MM.1S (cell line): ENCODE results near the gene ITPR1.

Source experiments
- EZH2phosphoT487 ChIP-seq: fragments of 300-600 bp; sonication (generic); IDR thresholded peaks from 2 replicates; pipeline ENCODE4 v1.6.1; 2018; ENCODE audit warnings: antibody characterized with exemption, low read length
- TF ChIP-seq, protein P1 (sequence below): fragments of 300-600 bp; sonication (generic); IDR thresholded peaks from 2 replicates; pipeline ENCODE4 v1.5.1; 2016; ENCODE audit warnings: antibody characterized with exemption, low read length, mixed read lengths

DNA sequence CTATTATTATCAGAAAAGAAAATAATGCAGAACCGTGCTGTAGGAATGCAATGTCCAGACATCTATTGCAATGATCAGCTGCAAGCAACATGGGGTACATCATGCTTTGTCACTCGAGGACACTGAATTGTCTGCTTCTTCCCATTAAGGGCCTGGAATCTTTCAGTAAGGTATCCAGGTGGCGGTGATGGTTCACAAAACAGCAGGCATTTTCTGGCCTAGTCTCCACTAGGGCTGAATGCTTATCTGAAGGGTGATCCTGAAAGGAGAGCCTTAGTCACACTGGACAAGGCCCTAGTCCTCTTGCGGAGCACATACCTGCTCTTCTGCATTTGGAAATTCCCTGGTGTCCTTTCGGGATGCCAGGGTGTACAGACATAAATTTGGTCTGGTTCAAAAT lies 21.2 kb downstream of the ITPR1 start:
- TF ChIP-seq, protein P1, sequence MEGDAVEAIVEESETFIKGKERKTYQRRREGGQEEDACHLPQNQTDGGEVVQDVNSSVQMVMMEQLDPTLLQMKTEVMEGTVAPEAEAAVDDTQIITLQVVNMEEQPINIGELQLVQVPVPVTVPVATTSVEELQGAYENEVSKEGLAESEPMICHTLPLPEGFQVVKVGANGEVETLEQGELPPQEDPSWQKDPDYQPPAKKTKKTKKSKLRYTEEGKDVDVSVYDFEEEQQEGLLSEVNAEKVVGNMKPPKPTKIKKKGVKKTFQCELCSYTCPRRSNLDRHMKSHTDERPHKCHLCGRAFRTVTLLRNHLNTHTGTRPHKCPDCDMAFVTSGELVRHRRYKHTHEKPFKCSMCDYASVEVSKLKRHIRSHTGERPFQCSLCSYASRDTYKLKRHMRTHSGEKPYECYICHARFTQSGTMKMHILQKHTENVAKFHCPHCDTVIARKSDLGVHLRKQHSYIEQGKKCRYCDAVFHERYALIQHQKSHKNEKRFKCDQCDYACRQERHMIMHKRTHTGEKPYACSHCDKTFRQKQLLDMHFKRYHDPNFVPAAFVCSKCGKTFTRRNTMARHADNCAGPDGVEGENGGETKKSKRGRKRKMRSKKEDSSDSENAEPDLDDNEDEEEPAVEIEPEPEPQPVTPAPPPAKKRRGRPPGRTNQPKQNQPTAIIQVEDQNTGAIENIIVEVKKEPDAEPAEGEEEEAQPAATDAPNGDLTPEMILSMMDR = no peak
- no peak for TF ChIP-seq EZH2phosphoT487
